Cardiac muscle cell (in vitro differentiated cells and primary cell): ENCODE data around the gene CMTM6. TPM values are rescaled to one million over a fixed set of nuclear protein-coding genes. Genes with fewer than 3 reads are reported as not detected.
A peak's percentile ranks its signal among the peaks of the same experiment; 100 is the strongest.

ENCODE experiments used
- DNase-seq, 2 donors: peaks; one replicate each; pipeline versions ENCODE4 v3.0.0 to v3.0.0-alpha.2; 2010 to 2017; ENCODE audit warnings: low read depth in 1 of 2, low spot score in 1 of 2
- H3K27ac ChIP-seq: fragments of 200-600 bp; sonication (generic); 2 replicates; pipeline ENCODE4 v1.5.1; 2016
- H3K27me3 ChIP-seq: fragments of 200-600 bp; sonication (generic); 2 replicates; pipeline ENCODE4 v1.6.0; 2016; ENCODE audit warnings: control low read depth
- H3K36me3 ChIP-seq: fragments of 200-600 bp; sonication (generic); 2 replicates; pipeline ENCODE4 v1.5.1; 2016; ENCODE audit warnings: control low read depth
- H3K4me1 ChIP-seq: fragments of 200-600 bp; sonication (generic); 2 replicates; pipeline ENCODE4 v1.8.1; 2017; ENCODE audit warnings: low read depth, mild to moderate bottlenecking, mixed run types
- H3K4me3 ChIP-seq: fragments of 200-600 bp; sonication (generic); 2 replicates; pipeline ENCODE4 v1.5.1; 2016; ENCODE audit warnings: mild to moderate bottlenecking
- H3K9me3 ChIP-seq: fragments of 200-600 bp; sonication (generic); 2 replicates; pipeline ENCODE4 v1.5.1; 2017; ENCODE audit warnings: low read depth, mild to moderate bottlenecking, control low read depth
- polyA plus RNA-seq: library from polyadenylated mRNA; unstranded; fragments of >200 nt; fragmentation: Nextera tagmentation; extraction: Ambion mirVana; gene quantifications from 2 replicates; pipeline ENCODE4 v1.2.1, GENCODE V29; 2016
- total RNA-seq: library from RNA; depleted of rRNA; stranded (reverse); fragments of >200 nt; gene quantifications from 2 replicates; pipeline ENCODE4 v1.2.3, GENCODE V29; 2016
- TF ChIP-seq, protein P1 (sequence below): IDR thresholded peaks from 2 replicates; pipeline ENCODE4 v1.5.1; 2012; ENCODE audit warnings: low read depth, mild to moderate bottlenecking, low read length

Gene CMTM6
- total and polyA plus RNA-seq, 2 experiments from 2014 or later, result 24.5 to 39.9 TPM

GRCh38 chr3:32455609-32456428, 46.8 kb downstream of the CMTM6 start:
- no peak for DNase-seq
- TF ChIP-seq, protein P1, sequence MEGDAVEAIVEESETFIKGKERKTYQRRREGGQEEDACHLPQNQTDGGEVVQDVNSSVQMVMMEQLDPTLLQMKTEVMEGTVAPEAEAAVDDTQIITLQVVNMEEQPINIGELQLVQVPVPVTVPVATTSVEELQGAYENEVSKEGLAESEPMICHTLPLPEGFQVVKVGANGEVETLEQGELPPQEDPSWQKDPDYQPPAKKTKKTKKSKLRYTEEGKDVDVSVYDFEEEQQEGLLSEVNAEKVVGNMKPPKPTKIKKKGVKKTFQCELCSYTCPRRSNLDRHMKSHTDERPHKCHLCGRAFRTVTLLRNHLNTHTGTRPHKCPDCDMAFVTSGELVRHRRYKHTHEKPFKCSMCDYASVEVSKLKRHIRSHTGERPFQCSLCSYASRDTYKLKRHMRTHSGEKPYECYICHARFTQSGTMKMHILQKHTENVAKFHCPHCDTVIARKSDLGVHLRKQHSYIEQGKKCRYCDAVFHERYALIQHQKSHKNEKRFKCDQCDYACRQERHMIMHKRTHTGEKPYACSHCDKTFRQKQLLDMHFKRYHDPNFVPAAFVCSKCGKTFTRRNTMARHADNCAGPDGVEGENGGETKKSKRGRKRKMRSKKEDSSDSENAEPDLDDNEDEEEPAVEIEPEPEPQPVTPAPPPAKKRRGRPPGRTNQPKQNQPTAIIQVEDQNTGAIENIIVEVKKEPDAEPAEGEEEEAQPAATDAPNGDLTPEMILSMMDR, result no peak
- no peak overlapping the region for H3K27ac ChIP-seq

GRCh38 chr3:32454731-32455608, 47.7 kb downstream of the CMTM6 start:
- TF ChIP-seq, protein P1, result no peak
- H3K27me3 ChIP-seq, result no peaks in the 10 kb centered on the region
- H3K27ac ChIP-seq, result no peak overlapping the region
- no peak overlapping the region for H3K4me3 ChIP-seq
- no peaks in the 10 kb centered on the region for H3K9me3 ChIP-seq
- peaks cover 2% of the 10 kb centered on the region for H3K4me1 ChIP-seq
- no peaks in the 10 kb centered on the region for H3K36me3 ChIP-seq
- DNase-seq, result no peak

More at GRCh38 chr3:32455609-32456428, 46.8 kb downstream of the CMTM6 start:
- H3K27me3 ChIP-seq, result no peaks in the 10 kb centered on the region
- no peaks in the 10 kb centered on the region for H3K9me3 ChIP-seq
- H3K36me3 ChIP-seq, result no peaks in the 10 kb centered on the region
- no peak overlapping the region for H3K4me3 ChIP-seq
- peaks cover 3% of the 10 kb centered on the region for H3K4me1 ChIP-seq

- no peak for DNase-seq
- no peak overlapping the region for H3K27ac ChIP-seq
- no peaks in the 10 kb centered on the region for H3K36me3 ChIP-seq
- H3K27me3 ChIP-seq, result no peaks in the 10 kb centered on the region
- H3K9me3 ChIP-seq, result no peaks in the 10 kb centered on the region
- peaks cover 10% of the 10 kb centered on the region for H3K4me1 ChIP-seq
- TF ChIP-seq, protein P1, result no peak
- H3K4me3 ChIP-seq, result no peak overlapping the region
Measured at GRCh38 chr3:32454111-32454510, 48.5 kb downstream of the CMTM6 start.

DNA sequence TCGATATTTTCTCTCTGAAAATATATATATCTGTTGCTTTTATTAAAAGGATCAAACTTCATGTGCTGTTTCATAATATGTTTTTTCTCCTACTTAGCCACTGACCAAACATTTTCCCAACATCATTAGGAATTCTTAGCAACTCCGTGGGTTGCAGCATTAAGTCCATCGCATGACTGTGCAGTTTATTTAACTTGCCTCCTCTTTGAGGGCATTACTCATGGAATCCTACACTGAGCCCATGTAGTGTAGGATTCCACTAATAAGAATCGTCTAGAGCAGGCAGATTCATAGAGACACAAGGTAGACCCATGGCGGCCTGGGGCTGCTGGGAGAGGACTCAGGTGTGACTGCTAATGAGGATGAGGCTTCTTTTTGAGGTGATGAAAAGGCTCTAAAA, 49.3 kb downstream of the CMTM6 start:
- peaks cover 15% of the 10 kb centered on the region for H3K4me1 ChIP-seq

DNA sequence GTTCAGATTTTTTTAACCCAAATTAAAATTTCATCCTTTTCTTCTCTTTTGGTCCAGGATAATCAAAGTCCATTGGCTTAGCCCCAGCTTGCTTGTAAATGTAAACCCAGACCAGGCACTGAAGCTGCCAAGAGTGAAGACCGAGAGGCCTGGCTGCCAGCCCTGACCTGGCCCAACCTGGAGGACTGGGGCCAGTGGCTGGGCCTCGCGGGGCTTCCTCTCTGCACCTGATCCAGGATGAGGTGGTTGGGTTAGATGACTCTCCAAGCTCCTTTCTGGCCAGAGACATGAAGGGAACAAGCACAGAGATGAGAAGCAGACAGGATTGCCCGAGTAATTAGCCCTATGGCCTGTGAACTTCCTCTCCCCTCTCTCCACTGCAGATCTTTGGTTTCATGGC, 50.6 kb downstream of the CMTM6 start:
- no peaks in the 10 kb centered on the region for H3K27me3 ChIP-seq

More for the DNA sequence above, 49.3 kb downstream of the CMTM6 start:
- peak in 1 of 2 donors; percentile 41 for DNase-seq
- no peaks in the 10 kb centered on the region for H3K27me3 ChIP-seq
- TF ChIP-seq, protein P1, result no peak
- no peaks in the 10 kb centered on the region for H3K36me3 ChIP-seq
- H3K4me3 ChIP-seq, result no peak overlapping the region
- no peak overlapping the region for H3K27ac ChIP-seq
- no peaks in the 10 kb centered on the region for H3K9me3 ChIP-seq

More for the DNA sequence above, 50.6 kb downstream of the CMTM6 start:
- H3K36me3 ChIP-seq, result no peaks in the 10 kb centered on the region
- TF ChIP-seq, protein P1, result no peak
- H3K9me3 ChIP-seq, result no peaks in the 10 kb centered on the region
- H3K4me3 ChIP-seq, result no peak overlapping the region
- no peak overlapping the region for H3K27ac ChIP-seq
- no peak for DNase-seq
- peaks cover 23% of the 10 kb centered on the region for H3K4me1 ChIP-seq
